Measurements from ENCODE around the gene PTPRK.

Gene PTPRK

DNA sequence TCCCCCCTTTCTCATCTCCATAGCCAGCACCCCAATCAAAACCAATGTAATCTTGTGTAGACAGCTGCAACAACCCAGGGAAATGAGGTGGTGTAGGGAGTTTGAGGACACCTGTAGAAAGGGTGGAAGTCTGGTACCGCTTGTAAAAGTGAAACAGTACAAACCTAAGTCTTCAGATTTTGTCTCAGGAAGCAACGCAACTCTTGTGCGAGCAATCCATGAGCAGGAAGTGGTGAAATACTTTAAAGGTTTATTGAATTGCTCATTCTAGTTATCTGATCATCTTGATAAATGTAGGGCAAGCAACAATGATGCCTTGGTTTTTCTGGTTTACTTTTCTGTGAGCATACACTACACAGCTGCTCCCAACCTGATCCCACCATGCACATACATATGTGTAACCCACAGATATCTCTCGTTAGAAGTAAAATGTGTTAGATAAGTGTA is 548.4 kb downstream of the PTPRK start:
- H3K27me3 ChIP-seq, result no peaks in the 10 kb centered on the region
- no peaks in the 10 kb centered on the region for H3K9me3 ChIP-seq
- H3K36me3 ChIP-seq, result no peaks in the 10 kb centered on the region
- no peaks in the 10 kb centered on the region for H3K4me1 ChIP-seq
- TF ChIP-seq, protein P1, sequence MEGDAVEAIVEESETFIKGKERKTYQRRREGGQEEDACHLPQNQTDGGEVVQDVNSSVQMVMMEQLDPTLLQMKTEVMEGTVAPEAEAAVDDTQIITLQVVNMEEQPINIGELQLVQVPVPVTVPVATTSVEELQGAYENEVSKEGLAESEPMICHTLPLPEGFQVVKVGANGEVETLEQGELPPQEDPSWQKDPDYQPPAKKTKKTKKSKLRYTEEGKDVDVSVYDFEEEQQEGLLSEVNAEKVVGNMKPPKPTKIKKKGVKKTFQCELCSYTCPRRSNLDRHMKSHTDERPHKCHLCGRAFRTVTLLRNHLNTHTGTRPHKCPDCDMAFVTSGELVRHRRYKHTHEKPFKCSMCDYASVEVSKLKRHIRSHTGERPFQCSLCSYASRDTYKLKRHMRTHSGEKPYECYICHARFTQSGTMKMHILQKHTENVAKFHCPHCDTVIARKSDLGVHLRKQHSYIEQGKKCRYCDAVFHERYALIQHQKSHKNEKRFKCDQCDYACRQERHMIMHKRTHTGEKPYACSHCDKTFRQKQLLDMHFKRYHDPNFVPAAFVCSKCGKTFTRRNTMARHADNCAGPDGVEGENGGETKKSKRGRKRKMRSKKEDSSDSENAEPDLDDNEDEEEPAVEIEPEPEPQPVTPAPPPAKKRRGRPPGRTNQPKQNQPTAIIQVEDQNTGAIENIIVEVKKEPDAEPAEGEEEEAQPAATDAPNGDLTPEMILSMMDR (IDR thresholded peaks at IDR 0.05; ENCODE audit: low read depth, low read length), result no peak
- no peak overlapping the region for H3K4me3 ChIP-seq (ENCODE audit: low read depth, low read length)
- no peak for DNase-seq

DNA sequence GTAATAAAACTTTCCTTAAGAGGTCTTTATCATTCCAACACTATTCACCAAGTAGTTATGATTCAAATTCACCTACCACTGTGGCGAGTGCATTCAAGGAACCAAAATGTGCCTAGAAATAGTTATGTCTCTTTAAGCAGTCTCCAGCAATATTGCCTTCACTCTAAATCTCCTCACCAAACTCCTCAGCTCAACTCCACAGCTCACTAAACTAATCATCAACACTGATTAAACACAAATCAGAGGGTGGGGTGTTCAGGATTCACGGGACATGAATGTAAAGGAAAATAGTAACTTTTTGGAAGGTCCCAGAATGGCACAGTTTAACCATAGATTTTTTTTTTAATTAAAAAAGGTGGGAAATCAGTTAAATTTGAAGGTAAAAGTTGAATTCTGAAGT is 549.0 kb downstream of the PTPRK start:
- Histone ChIP-seq H3K36me3 (no peaks in the 10 kb centered on the region), H3K4me1 (no peaks in the 10 kb centered on the region; the same call in 1 of the 2 replicates), H3K27me3 (no peaks in the 10 kb centered on the region), H3K9me3 (no peaks in the 10 kb centered on the region), H3K4me3 (ENCODE audit: low read depth, low read length) (no peak overlapping the region)
- TF ChIP-seq, protein P1 (IDR thresholded peaks at IDR 0.05; ENCODE audit: low read depth, low read length), result no peak
- DNase-seq, result no peak

DNA sequence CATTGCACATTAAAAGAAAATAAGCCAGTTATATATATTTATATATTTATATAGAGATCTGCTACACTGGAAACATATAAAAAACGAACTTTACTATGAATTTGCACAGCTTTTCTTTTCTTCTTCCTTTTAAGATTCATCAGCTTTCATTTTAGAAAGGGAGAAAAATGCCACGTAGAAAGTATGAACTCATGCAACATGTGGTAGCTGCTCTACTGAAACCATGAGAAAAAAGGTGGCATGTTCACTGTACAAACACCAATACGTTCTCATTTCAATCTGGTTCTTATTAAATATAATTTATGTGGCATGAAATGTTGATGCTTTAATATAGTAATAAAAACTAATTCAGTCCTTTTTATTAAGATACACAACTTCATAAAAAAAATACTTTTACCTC is 550.7 kb downstream of the PTPRK start:
- Histone ChIP-seq H3K9me3 (no peaks in the 10 kb centered on the region), H3K4me3 (ENCODE audit: low read depth, low read length) (no peak overlapping the region), H3K36me3 (no peaks in the 10 kb centered on the region), H3K27me3 (no peaks in the 10 kb centered on the region), H3K4me1 (no peaks in the 10 kb centered on the region; the same call in 1 of the 2 replicates)
- no peak for DNase-seq
- TF ChIP-seq, protein P1 (IDR thresholded peaks at IDR 0.05; ENCODE audit: low read depth, low read length), result no peak

DNA sequence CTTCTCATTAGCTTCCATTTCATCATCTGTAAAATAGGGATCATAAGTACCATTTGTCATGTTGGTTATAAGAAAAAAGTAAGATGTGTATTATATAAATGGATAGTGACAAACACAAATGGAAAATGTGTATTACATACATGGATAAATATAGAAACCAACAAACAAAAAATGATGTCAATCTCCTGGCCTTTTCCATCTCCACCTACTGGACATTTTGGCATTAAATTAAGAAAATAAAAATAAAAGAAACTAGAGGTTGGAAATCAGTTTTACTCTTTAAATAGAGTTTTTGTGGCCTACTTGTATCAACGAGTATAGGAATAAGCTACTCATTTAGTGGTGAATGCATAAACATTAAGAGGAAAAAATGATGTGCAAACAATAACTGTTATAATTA is 552.0 kb downstream of the PTPRK start:
- TF ChIP-seq, protein P1 (IDR thresholded peaks at IDR 0.05; ENCODE audit: low read depth, low read length), result no peak
- no peaks in the 10 kb centered on the region for H3K9me3 ChIP-seq
- DNase-seq, result no peak
- H3K27me3 ChIP-seq, result no peaks in the 10 kb centered on the region
- no peaks in the 10 kb centered on the region; the same call in 1 of the 2 replicates for H3K4me1 ChIP-seq
- H3K4me3 ChIP-seq (ENCODE audit: low read depth, low read length), result no peak overlapping the region
- no peaks in the 10 kb centered on the region for H3K36me3 ChIP-seq

DNA sequence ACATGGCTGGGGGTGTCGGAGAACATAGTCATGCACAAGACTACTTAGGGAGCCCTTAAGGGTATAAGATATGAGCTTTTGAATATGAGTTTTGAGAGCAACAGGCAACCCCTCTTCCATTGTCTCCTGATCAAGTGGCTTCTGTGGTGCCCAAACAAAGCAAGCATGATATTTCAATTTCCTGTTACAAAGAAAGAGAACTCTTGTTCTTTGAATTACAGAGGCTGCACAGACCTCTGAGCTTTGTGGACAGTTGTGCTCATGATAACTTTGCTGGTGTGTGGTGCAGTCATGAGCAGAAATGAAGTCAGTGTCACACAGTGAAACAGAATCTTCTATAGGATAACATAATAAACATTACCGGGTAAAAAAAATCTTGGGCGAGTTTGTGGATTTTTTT is 552.7 kb downstream of the PTPRK start:
- Histone ChIP-seq H3K36me3 (no peaks in the 10 kb centered on the region), H3K27me3 (no peaks in the 10 kb centered on the region), H3K9me3 (no peaks in the 10 kb centered on the region), H3K4me3 (ENCODE audit: low read depth, low read length) (no peak overlapping the region), H3K4me1 (no peaks in the 10 kb centered on the region; the same call in 1 of the 2 replicates)
- no peak for DNase-seq
- TF ChIP-seq, protein P1 (IDR thresholded peaks at IDR 0.05; ENCODE audit: low read depth, low read length), result no peak

DNA sequence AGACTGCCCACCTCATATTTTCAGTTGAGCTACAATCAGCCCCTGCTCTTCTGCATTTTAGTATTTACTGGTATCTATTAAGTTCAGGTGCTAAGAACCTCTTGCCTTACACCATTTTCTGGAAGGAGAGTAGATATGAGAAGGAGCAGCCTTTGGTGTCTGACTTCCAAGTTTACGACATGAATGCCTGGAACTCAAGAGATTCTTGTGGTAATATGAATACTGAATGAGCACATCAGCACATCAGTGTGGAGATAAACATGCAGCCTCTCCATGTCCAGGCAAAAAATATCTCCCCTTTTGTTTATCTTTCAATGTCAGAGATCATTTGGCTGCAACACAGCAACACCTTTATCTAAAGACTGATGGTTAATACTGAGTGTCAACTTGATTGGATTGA is 553.8 kb downstream of the PTPRK start:
- DNase-seq, result no peak
- TF ChIP-seq, protein P1 (IDR thresholded peaks at IDR 0.05; ENCODE audit: low read depth, low read length), result no peak
- H3K27me3 ChIP-seq, result no peaks in the 10 kb centered on the region

More for the DNA sequence above, 553.8 kb downstream of the PTPRK start:
- no peaks in the 10 kb centered on the region; the same call in 1 of the 2 replicates for H3K4me1 ChIP-seq
- no peaks in the 10 kb centered on the region for H3K9me3 ChIP-seq
- H3K4me3 ChIP-seq (ENCODE audit: low read depth, low read length), result no peak overlapping the region
- H3K36me3 ChIP-seq, result no peaks in the 10 kb centered on the region

Measured in BE2C (cell line).